HG02938 (cell line): Measurements from ENCODE around the gene ACAA1.
"Not testable (repeated sequence)": the region's sequence is repeated elsewhere in the genome, so short reads cannot be mapped to it uniquely, and the experiment has no call there.

Experiments
- ATAC-seq: cut with Tn5 transposase; IDR thresholded peaks from one replicate; pipeline ENCODE4 v1.9.1; 2021; ENCODE audit warnings: mild to moderate bottlenecking, moderate library complexity; ENCODE audit not compliant: unreplicated experiment

Gene ACAA1

DNA sequence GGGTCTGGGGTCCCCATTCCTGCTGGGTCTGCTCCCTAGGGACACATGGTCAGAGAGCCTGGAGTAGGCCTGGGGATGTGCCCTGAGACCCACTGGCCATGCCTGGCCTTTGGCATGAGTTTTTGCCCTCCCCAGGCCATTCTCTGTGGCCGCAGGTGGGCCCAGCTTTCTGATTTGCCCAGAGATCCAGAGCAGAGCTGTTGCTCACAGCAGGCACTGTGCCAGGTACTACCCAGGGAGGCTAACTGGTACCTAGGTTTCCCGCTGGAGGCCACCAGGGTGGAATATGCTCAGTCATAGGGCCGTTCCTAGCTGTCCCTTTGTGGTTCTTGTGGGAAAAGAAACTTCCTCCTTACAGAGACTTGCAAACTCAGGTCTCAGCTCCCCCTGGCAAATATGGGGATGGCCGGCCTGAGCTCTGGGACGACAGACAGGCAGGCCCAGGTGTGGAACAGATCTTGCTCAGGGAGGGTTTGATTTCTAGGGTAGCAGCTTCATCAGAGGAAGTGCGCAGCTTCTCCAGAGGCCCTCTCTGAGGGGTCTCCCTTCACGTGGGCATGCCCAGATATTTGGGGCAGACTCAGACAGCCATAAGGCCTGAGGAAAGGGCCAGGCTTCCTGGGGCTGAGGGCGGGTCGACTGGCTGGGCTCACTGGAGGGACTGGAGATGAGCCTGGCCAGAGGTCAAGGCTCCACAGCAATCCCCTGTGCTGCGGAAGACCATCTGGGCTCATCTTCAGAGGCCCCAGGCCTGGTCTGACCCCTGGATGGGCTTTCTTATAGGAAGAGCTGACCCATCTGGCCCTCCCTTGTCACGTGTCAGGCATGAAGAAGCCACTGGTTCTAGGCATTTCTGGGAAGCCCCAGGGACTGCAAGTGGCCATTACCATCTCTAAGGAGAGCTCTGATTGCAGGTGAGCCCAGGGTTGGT lies 28.0 kb downstream of the ACAA1 start:
- ATAC-seq = no peak

DNA sequence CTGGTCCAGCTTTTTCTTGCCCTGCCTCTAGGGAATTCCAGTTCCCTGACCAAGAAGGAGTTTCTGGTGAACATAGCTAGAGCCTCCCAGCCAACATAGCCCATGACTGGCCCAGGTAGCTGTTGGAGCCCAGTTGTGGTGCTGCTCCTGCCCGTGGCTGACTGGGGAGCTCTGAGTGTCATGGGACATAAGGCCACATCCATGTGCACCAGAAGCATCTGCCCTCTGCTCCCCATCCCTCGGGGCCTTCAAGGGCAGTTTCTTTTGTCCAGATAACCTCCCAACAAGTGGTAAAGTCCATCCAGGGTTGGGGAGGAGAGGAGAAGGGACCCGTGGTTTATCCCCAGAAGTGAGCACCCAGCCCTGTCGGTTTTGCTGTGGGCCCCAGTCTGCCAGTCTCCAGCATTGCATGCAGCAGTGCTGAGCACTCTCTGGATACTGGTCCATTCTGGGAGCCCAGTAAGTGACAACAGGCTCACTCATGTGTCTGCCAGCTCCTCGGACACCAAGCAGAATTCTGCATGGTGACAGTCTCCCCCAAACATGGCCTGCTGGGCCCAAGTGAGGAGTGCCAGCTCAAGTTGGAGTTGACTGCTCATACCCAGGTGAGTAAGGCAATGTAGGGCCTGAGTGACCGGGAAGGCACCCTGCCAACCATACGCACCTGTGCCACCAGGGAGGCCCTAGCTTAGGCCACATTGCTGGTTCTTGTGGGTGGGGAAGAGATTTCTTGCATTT lies 28.8 kb downstream of the ACAA1 start:
- ATAC-seq = no peak

DNA sequence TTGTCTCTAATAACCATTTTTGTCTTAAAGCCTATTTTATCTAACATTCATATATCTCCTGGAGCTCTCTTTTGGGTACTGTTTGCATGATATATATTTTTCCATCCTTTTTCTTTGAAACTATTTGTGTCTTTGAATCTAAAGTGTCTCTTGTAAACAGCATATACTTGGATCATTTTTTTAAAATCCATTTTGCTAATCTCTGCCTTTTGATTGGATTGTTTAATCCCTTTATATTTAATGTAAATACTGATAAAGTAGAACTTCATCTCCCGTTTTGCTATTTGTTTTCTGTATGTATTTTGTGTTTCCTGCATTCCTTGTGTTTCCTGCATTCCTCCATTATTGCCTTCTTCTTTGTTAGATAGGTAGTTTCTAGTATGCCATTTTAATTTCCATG lies 31.4 kb downstream of the ACAA1 start:
- ATAC-seq = no peak

DNA sequence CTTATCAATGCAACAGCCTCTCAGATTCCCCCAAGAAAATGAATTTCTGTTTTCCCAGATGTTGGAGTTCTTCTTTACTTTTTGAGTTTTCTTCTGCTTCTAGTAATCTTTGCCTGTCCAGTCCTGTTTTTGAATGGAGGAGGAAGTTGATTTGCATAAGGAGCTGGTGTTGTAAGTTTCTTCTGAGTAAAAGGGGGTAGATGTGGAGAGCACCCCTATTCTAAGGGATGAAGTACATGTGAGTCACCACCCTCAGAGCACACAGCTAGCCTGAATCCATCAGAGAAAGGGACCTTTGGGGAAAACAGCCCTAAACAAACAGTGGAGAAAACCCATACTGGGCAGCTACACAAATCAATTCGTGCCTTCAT lies 34.5 kb downstream of the ACAA1 start:
- ATAC-seq = no peak

DNA sequence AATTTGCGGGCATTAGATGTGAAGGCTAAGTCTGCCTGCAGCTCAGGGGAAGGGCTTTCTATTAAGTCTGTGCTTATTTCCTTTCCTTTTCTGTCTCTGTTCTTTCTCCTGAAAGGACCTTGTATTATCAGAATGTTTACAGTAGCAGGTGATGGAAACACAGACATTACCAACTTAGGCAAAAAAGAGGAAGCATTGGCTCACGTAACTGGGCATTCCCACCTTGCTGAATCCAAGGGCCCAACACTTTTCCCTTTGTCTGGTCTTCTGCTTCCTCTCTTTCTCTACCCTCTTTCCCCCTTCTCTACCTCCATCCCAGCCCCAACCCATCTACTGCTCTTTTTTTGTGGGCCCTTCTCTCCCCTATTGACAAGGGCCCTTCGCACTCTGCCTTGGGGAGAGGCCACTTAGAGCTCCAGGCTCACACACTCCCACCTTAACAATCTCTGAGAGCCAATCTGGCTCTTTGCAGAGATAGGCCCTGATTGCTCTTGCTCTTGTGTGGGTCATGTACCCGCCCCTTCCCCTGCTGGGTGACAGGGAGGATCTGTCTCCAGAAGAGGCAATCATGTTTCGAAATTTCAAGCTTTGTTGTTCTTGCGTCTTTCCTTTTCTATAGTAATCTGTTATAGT lies 35.0 kb downstream of the ACAA1 start:
- no peak for ATAC-seq

DNA sequence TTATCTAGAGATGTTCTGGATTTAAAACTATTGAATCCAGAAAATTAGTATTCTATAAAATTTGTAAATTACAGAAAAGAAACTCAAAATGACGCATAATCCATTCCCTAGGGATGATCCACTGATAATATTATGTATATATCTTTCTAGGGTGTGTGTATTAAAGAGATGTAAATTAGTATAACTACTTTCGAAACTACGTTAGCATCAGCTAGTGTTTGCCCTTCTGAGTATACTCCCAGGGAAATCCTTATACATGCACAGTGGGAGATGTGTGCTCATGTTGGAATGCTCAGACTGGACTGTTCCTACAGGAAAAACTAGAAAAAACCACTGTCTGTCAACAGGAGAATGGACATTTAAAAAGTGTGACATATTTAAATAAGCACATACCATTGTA lies 36.4 kb downstream of the ACAA1 start:
- ATAC-seq = no peak

DNA sequence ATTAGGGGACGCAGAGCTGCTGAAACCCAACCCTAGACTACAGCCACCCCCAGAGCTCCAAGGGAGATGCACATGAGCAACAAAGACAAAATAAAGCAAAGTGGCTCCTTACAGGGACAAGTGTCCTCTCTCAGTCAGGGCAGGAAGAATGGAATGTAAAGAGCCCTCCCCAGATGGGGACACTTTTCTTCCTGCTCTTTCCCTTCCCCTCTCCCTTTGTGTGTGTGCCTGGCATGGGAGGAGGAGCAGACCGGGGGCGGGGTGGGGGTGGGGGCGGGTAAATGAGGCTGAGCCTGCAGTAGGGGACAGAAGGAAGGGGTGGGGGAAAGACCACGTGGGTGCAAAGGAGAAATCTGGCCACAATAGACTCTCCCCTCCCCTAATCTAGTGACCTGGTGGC lies 37.4 kb downstream of the ACAA1 start:
- no peak for ATAC-seq

DNA sequence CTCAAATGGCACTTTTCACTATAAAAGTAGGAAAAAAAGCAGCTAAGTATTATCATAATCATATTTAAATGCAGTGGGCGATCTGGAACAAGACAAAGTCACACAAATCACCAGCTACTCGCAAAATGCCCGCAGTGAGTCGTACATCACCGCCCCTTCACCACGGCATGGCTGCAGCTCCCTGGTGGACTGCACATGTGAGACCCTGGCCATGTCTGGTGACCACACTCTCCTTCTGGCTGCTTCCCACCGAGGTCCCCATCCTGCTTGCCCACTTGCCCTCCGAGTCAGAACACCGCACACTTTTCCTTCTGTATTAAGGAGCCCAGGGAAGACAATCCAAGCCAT lies 38.6 kb downstream of the ACAA1 start:
- ATAC-seq = no peak

DNA sequence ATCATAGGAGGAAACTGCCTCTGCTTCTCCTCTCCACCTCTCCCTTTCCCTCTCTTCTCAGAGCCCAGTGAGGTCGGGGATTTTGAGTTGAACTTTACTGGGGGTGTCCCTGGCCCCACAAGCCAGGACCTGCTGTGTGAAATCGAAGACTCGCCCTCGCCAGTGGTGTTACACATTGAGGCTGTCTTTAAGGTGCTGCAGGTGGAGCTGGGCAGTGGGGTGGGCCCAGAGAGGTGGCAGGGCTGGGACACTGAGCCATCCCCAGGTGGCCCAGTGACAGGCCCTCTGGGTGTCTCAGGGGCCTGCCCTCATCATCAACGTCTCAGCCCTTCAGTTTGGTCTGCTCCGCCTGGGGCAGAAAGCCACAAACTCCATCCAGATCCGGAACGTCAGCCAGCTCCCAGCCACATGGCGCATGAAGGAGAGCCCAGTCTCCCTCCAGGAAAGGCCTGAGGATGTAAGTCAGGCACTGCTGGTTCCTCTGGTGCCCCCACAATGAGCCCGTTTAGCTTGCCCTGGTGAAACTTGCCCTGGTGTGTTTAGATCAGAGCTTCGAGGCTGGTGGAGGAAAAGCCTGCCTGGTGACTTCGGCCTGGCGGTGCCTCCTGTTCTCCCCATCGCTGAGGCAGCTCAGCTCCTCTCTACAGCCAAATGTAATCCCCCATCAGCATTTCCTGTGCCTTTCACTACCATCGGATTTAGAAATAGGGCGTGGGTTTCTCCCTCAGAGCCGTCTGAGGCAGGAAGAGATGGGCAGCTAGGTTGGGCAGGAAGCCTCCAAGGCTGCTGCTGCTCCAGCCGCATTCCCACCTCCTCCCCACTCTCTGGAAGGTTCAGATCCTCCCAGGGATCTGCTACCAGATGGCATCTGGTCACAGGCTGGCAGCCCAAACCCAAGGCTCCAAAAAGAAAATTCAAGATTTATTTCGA lies 39.2 kb downstream of the ACAA1 start:
- ATAC-seq = no peak

DNA sequence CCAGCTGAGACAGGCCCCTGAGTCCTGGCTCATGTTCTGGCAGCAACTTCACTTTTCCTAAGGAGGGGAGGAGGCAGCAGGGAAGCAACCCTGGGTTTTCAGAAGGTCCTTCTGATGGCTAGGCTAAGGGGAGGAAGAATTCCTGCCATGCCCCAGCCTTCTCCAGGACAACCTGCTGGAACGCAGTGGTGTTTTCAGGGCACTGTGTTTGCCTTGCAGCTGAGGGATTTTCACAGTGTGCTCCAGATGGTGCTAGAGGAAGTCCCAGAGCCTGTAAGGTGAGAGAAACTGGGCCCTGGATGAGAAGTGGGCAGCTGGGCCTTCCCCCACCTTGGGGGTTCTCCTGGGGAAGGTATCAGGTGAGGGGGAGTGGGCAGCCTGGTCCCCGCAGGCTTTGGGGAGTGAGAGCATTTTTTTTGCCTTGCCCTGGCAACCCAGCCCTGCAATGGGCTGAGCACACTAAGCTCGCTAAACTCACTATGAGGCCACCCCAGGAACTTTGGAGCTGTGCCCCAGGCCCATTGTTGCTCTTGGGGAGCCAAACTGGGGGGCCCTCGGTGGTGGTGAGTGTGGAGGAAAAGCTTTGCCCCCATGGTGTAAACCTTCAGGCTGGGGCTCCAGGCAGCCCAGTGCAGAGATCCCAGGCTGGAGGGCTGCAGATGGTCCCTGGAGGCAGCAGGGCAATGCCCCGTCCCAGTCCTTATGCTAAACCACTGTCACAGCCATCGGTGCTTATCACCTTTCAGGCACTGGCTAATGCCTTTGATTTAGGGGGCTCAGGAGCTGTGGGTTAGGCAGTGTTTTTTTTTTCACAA lies 41.1 kb downstream of the ACAA1 start:
- ATAC-seq = no peak

DNA sequence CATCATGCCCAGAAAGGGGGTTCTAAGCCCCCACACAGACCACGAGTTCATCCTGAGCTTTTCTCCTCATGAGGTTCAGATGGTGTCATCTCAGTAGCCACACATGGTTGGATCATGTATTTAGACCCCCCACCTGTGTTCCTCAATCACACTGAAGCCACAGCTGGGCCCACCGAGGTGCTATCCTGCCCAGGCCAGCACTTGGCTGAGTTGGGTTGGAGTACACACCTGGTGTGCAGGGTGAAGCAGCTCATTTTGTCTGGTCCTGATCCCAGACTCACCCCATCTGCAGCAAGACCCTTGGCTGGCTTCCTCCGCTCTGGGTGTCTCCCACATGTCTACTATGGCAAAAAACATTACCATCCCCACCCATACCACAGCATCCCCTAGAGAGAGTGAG lies 41.9 kb downstream of the ACAA1 start:
- no peak for ATAC-seq

DNA sequence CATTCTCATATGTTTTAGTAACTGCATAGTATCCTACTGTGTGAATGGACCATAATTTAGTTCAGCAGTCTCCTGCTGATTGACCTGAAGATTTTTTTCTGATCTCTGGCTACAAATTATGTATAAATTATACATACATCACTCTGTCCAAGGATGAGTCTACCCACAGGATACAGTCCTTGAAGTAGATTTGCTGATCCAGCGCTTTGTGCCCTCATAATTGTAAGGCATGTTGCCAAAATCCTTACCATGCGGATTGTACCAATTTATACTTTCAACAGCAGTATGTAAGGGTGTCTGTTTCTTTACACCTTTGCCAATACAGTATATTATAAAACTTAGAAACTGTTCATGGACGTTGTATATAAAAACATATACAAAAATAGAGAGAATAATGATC lies 46.5 kb downstream of the ACAA1 start:
- no peak for ATAC-seq

DNA sequence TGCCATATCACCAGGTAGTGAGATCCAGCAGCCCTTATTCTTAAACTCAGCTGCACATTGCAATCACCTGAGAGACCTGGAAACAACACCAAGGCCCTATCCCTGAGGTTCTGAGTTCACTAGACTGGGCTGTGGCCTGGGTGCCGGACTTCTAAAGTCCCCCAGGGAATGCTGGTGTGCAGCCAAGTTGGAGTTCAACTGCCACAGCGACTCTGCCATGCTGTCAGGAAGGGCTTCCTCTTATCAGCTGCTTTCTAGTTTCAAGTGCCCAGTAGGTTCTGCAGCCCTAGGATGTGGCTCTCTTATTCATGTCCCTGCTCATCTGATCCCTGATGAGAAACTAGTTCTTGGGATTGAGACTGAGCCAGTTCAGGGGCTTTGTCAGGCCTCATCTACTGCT lies 47.8 kb downstream of the ACAA1 start:
- no peak for ATAC-seq

DNA sequence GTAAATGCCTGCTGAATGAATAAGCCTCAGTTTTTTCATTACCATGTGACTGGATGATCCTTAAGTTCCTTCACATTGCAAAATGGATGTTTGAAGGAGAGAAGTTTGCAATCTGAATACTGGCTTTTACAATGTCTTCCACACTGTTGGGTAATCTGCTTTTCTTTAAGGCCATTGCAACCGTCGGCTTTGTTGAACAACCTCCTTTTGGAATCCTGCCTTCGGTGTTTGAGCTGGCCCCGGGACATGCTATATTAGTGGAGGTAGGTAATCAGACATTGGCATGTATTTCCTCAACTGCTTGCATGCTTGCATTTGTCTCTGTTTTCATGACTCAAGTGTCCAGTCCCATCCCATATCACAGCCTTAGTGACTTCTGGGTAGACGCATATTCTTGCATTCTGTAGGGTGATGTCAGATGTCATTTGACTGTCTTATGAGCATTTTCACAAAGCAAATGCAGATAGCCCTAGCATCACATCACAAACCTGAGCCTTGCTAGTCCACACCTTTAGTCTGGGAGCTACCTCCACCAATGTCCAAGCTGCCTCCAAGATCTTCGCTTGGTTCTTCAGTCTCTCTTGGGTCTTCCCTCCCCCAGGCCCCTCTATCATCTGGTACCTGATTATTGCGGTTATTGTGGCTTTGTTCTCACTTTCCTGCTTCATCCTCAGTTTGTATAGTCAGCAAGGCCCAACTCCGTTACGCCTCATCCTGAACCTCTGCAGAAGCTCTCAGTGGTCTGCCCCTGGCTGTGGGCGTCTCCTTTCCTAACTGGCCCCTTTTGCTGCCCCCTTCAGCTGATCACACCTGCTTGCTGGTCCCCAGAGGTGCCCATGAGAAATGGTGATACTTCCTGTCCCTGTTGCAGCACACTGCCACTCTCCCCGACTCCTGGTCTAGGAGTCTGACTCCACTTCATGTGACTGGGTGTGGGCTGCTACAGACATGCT lies 48.5 kb downstream of the ACAA1 start:
- no peak for ATAC-seq

DNA sequence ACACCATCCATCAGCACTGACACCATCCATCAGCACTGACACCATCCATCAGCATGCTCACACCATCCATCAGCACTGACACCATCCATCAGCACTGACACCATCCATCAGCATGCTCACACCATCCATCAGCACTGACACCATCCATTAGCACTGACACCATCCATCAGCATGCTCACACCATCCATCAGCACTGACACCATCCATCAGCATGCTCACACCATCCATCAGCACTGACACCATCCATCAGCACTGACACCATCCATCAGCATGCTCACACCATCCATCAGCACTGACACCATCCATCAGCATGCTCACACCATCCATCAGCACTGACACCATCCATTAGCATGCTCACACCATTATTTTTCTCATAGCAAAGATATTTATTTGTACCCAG lies 49.6 kb downstream of the ACAA1 start:
- not testable (repeated sequence) for ATAC-seq

DNA sequence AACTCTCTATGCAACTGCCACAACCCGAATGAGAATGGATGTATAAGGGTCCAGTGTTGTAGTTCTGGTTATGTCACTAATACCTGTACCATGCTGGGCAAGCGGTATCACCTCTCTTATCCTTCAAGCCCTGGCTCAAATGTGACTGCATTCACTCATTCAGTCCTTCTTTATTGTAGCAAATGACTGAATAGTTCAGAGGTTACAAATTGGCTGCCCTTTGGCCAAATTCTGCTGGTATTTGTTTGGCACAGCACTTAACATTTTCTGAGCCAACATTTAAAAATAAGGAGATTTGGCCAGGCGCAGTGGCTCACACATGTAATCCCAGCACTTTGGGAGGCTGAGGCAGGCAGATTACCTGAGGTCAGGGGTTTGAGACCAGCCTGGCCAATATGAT lies 50.4 kb downstream of the ACAA1 start:
- ATAC-seq = no peak

DNA sequence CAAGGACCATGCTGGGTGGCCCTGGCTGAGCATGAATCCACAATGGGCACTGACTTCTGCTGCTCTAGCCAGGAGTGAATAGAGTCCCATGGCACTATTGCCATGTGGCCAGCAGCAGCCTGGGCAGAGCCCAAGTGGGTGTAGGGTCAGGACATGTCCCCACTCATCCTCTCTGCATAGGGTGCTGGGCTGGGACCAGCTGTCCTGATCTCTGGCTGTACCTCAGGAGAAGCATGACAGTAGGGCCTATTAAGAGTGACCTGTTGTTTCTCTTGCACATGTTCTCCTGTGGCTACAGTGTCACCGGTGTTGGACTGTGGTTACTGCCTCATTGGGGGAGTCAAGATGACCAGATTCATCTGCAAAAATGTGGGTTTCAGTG lies 51.0 kb downstream of the ACAA1 start:
- no peak for ATAC-seq

DNA sequence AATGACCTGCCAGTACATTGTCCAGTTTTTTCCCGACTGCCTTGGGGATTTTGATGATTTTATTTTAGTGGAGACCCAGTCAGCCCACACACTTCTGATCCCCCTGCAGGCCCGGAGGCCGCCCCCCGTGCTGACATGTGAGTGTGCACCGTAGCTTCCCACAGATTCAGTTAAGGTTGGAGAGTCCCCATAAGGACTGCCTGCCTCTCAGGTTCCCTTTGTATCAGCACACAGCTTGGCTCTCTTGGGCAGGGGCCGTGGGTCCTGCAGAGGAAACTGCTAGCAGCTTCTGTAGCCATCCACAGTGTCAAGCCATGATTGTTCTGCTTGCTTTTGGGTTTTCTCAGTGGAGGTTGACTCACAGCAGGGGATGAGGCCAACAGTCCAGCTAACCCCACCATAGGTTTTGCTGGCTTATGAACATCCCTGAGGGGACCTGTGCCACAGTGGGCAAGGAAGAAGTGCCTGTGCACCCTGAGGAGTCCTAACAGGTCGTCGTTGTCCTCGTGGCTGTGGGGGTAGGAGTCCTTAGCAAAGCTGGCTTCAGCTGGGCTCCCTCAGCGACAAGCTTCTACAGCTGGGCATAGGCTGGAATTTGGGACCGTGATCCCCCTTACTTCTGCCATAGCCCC lies 51.5 kb downstream of the ACAA1 start:
- no peak for ATAC-seq
